Heart left ventricle (tissue), 16 donors: ENCODE results near the gene C1orf115. TPM values are rescaled to one million over a fixed set of nuclear protein-coding genes. Genes with fewer than 3 reads are reported as not detected.
A peak's percentile ranks its signal among the peaks of the same experiment; 100 is the strongest.

ENCODE experiments used
- ATAC-seq, 4 donors: fragments of 200-7000 bp; cut with Tn5 transposase; one replicate each; pipeline ENCODE4 v1.9.1; 2020 to 2022; ENCODE audit warnings: moderate library complexity in 4 of 4, mild to moderate bottlenecking in 3 of 4, moderate number of reproducible peaks in 1 of 4
- DNase-seq, 5 donors: peaks; one replicate each; pipeline ENCODE4 v3.0.0-alpha.2; 2020
- H3K27ac ChIP-seq, 12 donors: fragments of 200-600 bp; sonication (generic) in 4 of 12; one replicate each; pipeline versions ENCODE4 v1.5.0 to v1.8.0; 2016 to 2022; ENCODE audit warnings: mild to moderate bottlenecking in 2 of 12
- H3K27me3 ChIP-seq, 9 donors: fragments of 200-600 bp; sonication (generic) in 2 of 9; one replicate each; pipeline versions ENCODE4 v1.5.1 to v1.8.0; 2016 to 2022; ENCODE audit warnings: mild to moderate bottlenecking in 3 of 9
- H3K36me3 ChIP-seq, 9 donors: fragments of 200-600 bp; sonication (generic) in 2 of 9; one replicate each; pipeline versions ENCODE4 v1.5.0 to v1.8.0; 2018 to 2022; ENCODE audit warnings: mild to moderate bottlenecking in 2 of 9
- H3K4me1 ChIP-seq, 12 donors: fragments of 200-600 bp; sonication (generic) in 4 of 12; one replicate each; pipeline versions ENCODE4 v1.5.0 to v1.8.0; 2016 to 2022; ENCODE audit warnings: mild to moderate bottlenecking in 3 of 12
- H3K4me3 ChIP-seq, 12 donors: fragments of 200-600 bp; sonication (generic) in 4 of 12; one replicate each; pipeline versions ENCODE4 v1.5.0 to v1.8.0; 2017 to 2022; ENCODE audit warnings: mild to moderate bottlenecking in 9 of 12, moderate library complexity in 4 of 12
- H3K9me3 ChIP-seq, 12 donors: fragments of 200-600 bp; sonication (generic) in 4 of 12; one replicate each; pipeline versions ENCODE4 v1.5.0 to v1.8.0; 2016 to 2022; ENCODE audit warnings: mild to moderate bottlenecking in 1 of 12
- POLR2A ChIP-seq, 2 donors: fragments of 450-650 bp; IDR thresholded peaks; one replicate each; pipeline ENCODE4 v1.6.1; 2017; ENCODE audit warnings: antibody characterized with exemption in 2 of 2, mild to moderate bottlenecking in 2 of 2, moderate library complexity in 2 of 2
- WGBS, 4 donors: extraction: QIAGEN DNeasy Blood & Tissue Kit in 2 of 4; methylation state at CpG; one replicate each; pipeline versions ENCODE4 v1.1.5 to v1.1.7; 2013 to 2018; 5-methylcytosine and 5-hydroxymethylcytosine counted together
- intact Hi-C, 10 donors: fragments of 100-400 bp; cut with DNase I; formaldehyde crosslinking; loops; one replicate each; pipeline versions ENCODE4 v1.11.1 to v1.14.2; 2022
- polyA plus RNA-seq, 2 donors: library from polyadenylated mRNA; stranded (reverse); fragments of 200-250 nt; gene quantifications; one replicate each; pipeline ENCODE4 v1.2.3, GENCODE V29; 2013
- total RNA-seq, 9 donors: library from RNA; depleted of rRNA in 2 of 9; stranded (reverse); fragments of >200 nt in 2 of 9; fragmentation: NEBNext Ultra II Directional in 3 of 9; extraction: Animal tissue kit (Norgen Biotek cat#: 25700) in 3 of 9; gene quantifications; one replicate each; pipeline versions ENCODE4 v1.1.0 to v1.2.4, GENCODE V29; 2016 to 2023
- TF ChIP-seq, protein P1 (sequence below), 12 donors: fragments of 200-600 bp; sonication (generic) in 4 of 12; IDR thresholded peaks; one replicate each; pipeline versions ENCODE4 v1.5.0 to v1.8.0; 2018 to 2022; ENCODE audit warnings: antibody characterized with exemption in 12 of 12, mild to moderate bottlenecking in 5 of 12
- donor health status: ischemic (EF 13 %, LVEDD 7.1; RV severe dilation, severe dysfunction).
- donor health status: healthy with polysubstance abuse.
- donor health status: DM: no; HTN: yes; CAD: no.
- donor health status: DM: no; HTN: no; CAD: no.
- donor health status: ischemic (EF 25% LVEDD 6.9; RV normal size, moderate dysfunction).
- donor health status: ischemic (EF 25% LVEDD 5.7; RV mildly dilated, moderate dysfunction).
- donor health status: healthy.
- donor health status: DM: yes; HTN: yes; CAD: no.
- donor health status: ischemic (EF 35%, LVEDD 5.7; RV mildly dilated, moderate dysfunction).
- donor health status: nonischemic (EF 11% LVEDD 7.7; RV severe dilation, severe dysfunction).
- donor health status: DM: yes; HTN: yes; CAD: no.
- donor health status: PGD.
- donor health status: ischemic (EF 29% LVEDD 5.4; RV normal size, mild dysfunction).
- donor health status: nonischemic (EF 23%, LVEDD 6.1; RV moderate dilation, normal function).

C1orf115 gene
- total and polyA plus RNA-seq, 11 donors = 8.5 to 39.0 (median 16.3) TPM

- Histone ChIP-seq H3K9me3 (peaks cover 0 to 18% (median 5%) of the 10 kb centered on the region in 12 donors), H3K36me3 (no peaks in the 10 kb centered on the region), H3K4me3 (no peak overlapping the region), H3K27me3 (no peaks in the 10 kb centered on the region), H3K27ac (no peak overlapping the region), H3K4me1 (no peaks in the 10 kb centered on the region)
- TF ChIP-seq, protein P1, sequence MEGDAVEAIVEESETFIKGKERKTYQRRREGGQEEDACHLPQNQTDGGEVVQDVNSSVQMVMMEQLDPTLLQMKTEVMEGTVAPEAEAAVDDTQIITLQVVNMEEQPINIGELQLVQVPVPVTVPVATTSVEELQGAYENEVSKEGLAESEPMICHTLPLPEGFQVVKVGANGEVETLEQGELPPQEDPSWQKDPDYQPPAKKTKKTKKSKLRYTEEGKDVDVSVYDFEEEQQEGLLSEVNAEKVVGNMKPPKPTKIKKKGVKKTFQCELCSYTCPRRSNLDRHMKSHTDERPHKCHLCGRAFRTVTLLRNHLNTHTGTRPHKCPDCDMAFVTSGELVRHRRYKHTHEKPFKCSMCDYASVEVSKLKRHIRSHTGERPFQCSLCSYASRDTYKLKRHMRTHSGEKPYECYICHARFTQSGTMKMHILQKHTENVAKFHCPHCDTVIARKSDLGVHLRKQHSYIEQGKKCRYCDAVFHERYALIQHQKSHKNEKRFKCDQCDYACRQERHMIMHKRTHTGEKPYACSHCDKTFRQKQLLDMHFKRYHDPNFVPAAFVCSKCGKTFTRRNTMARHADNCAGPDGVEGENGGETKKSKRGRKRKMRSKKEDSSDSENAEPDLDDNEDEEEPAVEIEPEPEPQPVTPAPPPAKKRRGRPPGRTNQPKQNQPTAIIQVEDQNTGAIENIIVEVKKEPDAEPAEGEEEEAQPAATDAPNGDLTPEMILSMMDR (IDR thresholded peaks at IDR 0.05) = no peak
- no peak for TF ChIP-seq POLR2A (IDR thresholded peaks at IDR 0.05)
- ATAC-seq (no peak), DNase-seq (no peak)
- intact Hi-C loops = no loop called here
These were observed 19.8 kb upstream of the C1orf115 start for GRCh38 chr1:220670365-220670764.

DNA sequence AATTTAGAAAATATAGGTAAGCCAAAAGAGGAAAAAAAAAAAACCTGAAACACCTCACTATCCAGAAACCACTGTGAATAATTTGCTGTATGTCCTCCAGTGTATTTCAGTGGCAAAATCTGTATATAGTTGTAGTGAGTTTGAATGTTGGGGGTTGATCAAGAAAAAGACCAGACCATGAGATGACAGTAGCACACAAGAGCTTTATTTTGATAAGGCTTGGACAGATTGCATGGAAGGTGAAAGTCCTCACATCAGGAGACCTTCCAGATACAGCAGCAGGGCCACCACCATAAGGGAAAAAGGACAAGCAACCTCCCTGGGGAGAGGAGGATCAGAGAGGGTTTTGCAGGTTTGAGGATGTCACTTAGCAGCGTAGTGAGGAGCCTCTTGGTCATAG is 16.2 kb upstream of the C1orf115 start:
- Histone ChIP-seq H3K27me3 (no peaks in the 10 kb centered on the region), H3K9me3 (peaks cover 0 to 18% (median 5%) of the 10 kb centered on the region in 12 donors), H3K4me1 (no peaks in the 10 kb centered on the region), H3K4me3 (no peak overlapping the region), H3K36me3 (no peaks in the 10 kb centered on the region), H3K27ac (no peak overlapping the region)
- WGBS, 4 donors = 71 to 94% (median 81%) methylated on average over 1 of the region's 1 CpG
- DNase-seq (no peak), ATAC-seq (peak in 2 of 4 donors; percentile 16 to 26)
- intact Hi-C loops = no loop called here
- TF ChIP-seq POLR2A (IDR thresholded peaks at IDR 0.05) = no peak
- TF ChIP-seq, protein P1 (IDR thresholded peaks at IDR 0.05) = no peak

DNA sequence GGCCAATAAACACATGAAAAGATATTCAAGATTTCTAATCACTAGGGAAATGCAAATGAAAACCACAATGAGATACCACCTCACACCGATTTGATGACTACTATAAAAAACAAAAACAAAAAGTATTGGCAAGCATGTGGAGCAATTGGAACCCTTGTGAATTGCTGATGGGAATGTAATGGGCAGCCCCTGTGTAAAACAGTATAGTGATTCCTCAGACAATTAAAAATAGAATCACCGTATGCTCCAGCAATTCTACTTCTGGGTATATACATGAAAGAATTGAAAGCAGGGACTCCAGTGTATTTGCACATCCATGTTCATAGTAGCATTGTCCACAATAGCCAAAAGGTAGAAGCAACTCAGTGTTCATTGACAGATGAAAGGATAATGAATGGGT is 12.9 kb upstream of the C1orf115 start:
- Histone ChIP-seq H3K9me3 (no peaks in the 10 kb centered on the region), H3K27me3 (no peaks in the 10 kb centered on the region), H3K27ac (no peak overlapping the region), H3K36me3 (no peaks in the 10 kb centered on the region), H3K4me3 (no peak overlapping the region), H3K4me1 (peaks cover 0 to 3% (median 0%) of the 10 kb centered on the region in 12 donors)
- no peak for ATAC-seq
- no peak for DNase-seq
- TF ChIP-seq, protein P1 (IDR thresholded peaks at IDR 0.05) = no peak
- intact Hi-C loops = no loop called here
- WGBS, 4 donors = 57 to 68% (median 64%) methylated on average over 2 of the region's 2 CpGs

DNA sequence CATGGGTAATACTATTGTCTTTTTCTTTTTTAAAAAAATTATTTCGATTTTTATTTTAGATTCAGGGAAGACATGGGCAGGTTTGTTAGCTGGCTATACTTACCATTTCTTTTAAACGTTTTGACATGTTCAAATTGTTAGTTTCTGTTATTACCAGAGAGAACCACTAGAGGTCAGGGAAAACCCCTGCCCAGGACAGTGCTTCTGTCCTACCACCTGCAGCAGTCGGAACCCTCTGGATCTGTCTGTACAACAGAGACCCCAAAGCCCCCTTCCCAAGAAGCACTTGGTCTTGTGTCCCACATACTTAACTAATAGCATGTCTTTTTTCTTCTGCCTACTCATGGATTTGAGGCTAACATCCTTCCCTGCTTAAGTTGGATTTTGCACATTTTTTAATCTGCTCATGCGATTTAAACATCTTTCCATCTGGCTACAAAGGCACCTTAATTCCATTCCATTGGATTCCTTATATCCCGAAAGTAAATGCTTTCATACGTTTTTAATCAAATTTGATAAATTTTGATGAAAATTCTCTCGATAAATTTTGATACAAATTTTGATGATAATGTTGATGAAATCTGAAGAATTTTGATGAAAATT is 10.0 kb upstream of the C1orf115 start:
- no peaks in the 10 kb centered on the region for H3K36me3 ChIP-seq
- no peaks in the 10 kb centered on the region for H3K27me3 ChIP-seq
- DNase-seq (no peak), ATAC-seq (peak in 3 of 4 donors; percentile 66 to 78 (median 74))
- no peak for TF ChIP-seq POLR2A (IDR thresholded peaks at IDR 0.05)
- TF ChIP-seq, protein P1 (IDR thresholded peaks at IDR 0.05) = peak; percentile 68 to 83 (median 80)
- peaks cover 0 to 3% (median 0%) of the 10 kb centered on the region in 12 donors for H3K4me1 ChIP-seq
- no peaks in the 10 kb centered on the region for H3K9me3 ChIP-seq
- no peak overlapping the region for H3K27ac ChIP-seq
- no peak overlapping the region for H3K4me3 ChIP-seq
- WGBS, 4 donors = 24 to 29% (median 27%) methylated on average over 7 of the region's 7 CpGs
- intact Hi-C loops = loop anchor here in 9 of 10 donors (1.0 to 5.0 kb wide), 8 partner anchors 53 to 102 kb away; no protein-coding TSS in a partner anchor
